SK-N-SH treated with all-trans-retinoic acid at 6 μM for 48 hours (cell line): ENCODE results near the gene MARS2.

Source experiments
- ARNTL ChIP-seq: fragments of 450-650 bp; formaldehyde crosslinking; IDR thresholded peaks from 2 replicates; pipeline ENCODE4 v1.5.0; 2020; ENCODE audit warnings: low read depth, mild to moderate bottlenecking, moderate library complexity, borderline replicate concordance
- BACH2 ChIP-seq: fragments of 250-450 bp; sonication (Bioruptor Pico); IDR thresholded peaks from 2 replicates; pipeline ENCODE4 v1.9.0; 2021; ENCODE audit warnings: mild to moderate bottlenecking, borderline replicate concordance
- ESRRG ChIP-seq: fragments of 250-450 bp; sonication (Bioruptor Pico); IDR thresholded peaks from 2 replicates; pipeline ENCODE4 v1.6.1; 2021; ENCODE audit warnings: mild to moderate bottlenecking
- PPARA ChIP-seq: fragments of 250-450 bp; sonication (Bioruptor Pico); IDR thresholded peaks from 2 replicates; pipeline ENCODE4 v1.5.0; 2020; ENCODE audit warnings: mild to moderate bottlenecking, borderline replicate concordance
- RARB ChIP-seq: fragments of 250-450 bp; sonication (Bioruptor Pico); IDR thresholded peaks from 2 replicates; pipeline ENCODE4 v1.8.0; 2021; ENCODE audit warnings: mild to moderate bottlenecking, moderate library complexity
- SNAI2 ChIP-seq: fragments of 250-450 bp; sonication (Bioruptor Pico); IDR thresholded peaks from 2 replicates; pipeline ENCODE4 v1.5.0; 2020; ENCODE audit warnings: mild to moderate bottlenecking, moderate library complexity
- TCF4 ChIP-seq: fragments of 250-450 bp; sonication (Bioruptor Pico); IDR thresholded peaks from 2 replicates; pipeline ENCODE4 v1.8.0; 2021; ENCODE audit warnings: mild to moderate bottlenecking, moderate library complexity, borderline replicate concordance
- ZFP3 ChIP-seq: fragments of 250-450 bp; sonication (Bioruptor Pico); IDR thresholded peaks from 2 replicates; pipeline ENCODE4 v1.5.0; 2020; ENCODE audit warnings: mild to moderate bottlenecking, moderate library complexity
- ZFP30 ChIP-seq: fragments of 450-650 bp; formaldehyde crosslinking; IDR thresholded peaks from 2 replicates; pipeline ENCODE4 v1.5.0; 2022; ENCODE audit warnings: mild to moderate bottlenecking, moderate library complexity
- ZNF565 ChIP-seq: fragments of 450-650 bp; formaldehyde crosslinking; conservative IDR thresholded peaks from 2 replicates; pipeline ENCODE4 v1.5.0; 2020; ENCODE audit warnings: low read depth, mild to moderate bottlenecking, moderate library complexity
- ZNF8 ChIP-seq: fragments of 450-650 bp; formaldehyde crosslinking; IDR thresholded peaks from 2 replicates; pipeline ENCODE4 v1.5.0; 2020; ENCODE audit warnings: mild to moderate bottlenecking, moderate library complexity
- TF ChIP-seq, protein P1 (sequence below): fragments of 250-450 bp; sonication (Bioruptor Pico); IDR thresholded peaks from 2 replicates; pipeline ENCODE4 v1.8.0; 2020; ENCODE audit warnings: mild to moderate bottlenecking, moderate library complexity, borderline replicate concordance
- TF ChIP-seq, protein P2 (sequence below): fragments of 250-450 bp; sonication (Bioruptor Pico); IDR thresholded peaks from 2 replicates; pipeline ENCODE4 v1.8.0; 2021; ENCODE audit warnings: low read depth, mild to moderate bottlenecking, moderate library complexity, borderline replicate concordance
- TF ChIP-seq, protein P3 (sequence below): fragments of 250-450 bp; sonication (Bioruptor Pico); IDR thresholded peaks from 2 replicates; pipeline ENCODE4 v1.5.1; 2020; ENCODE audit warnings: low read depth, mild to moderate bottlenecking, moderate library complexity

DNA sequence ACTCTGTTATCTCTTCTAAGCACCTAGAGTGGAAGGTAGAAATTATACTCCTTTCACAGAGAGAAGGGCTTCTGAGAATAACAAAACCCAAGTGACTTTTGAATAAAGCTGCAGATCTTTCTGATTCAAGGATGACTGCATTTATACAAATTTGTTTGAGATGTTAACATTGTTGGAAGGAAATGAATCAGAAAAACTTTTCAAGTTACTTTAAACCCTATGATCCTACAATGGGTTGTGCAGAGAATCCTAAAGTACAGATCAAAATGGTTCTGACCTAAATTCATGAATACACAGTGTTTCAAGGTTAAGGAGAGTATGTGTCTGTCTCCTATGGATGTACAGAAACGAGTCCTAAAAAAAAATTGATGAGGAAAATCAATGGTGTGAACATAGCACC is 31.6 kb upstream of the MARS2 start:
- no peak for TF ChIP-seq ZNF8 (CRISPR knock-in tag)
- TF ChIP-seq ESRRG (CRISPR knock-in tag) = no peak
- TF ChIP-seq, protein P1, sequence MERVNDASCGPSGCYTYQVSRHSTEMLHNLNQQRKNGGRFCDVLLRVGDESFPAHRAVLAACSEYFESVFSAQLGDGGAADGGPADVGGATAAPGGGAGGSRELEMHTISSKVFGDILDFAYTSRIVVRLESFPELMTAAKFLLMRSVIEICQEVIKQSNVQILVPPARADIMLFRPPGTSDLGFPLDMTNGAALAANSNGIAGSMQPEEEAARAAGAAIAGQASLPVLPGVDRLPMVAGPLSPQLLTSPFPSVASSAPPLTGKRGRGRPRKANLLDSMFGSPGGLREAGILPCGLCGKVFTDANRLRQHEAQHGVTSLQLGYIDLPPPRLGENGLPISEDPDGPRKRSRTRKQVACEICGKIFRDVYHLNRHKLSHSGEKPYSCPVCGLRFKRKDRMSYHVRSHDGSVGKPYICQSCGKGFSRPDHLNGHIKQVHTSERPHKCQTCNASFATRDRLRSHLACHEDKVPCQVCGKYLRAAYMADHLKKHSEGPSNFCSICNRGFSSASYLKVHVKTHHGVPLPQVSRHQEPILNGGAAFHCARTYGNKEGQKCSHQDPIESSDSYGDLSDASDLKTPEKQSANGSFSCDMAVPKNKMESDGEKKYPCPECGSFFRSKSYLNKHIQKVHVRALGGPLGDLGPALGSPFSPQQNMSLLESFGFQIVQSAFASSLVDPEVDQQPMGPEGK (CRISPR knock-in tag) = no peak
- no peak for TF ChIP-seq ZFP3 (CRISPR knock-in tag)
- TF ChIP-seq, protein P2, sequence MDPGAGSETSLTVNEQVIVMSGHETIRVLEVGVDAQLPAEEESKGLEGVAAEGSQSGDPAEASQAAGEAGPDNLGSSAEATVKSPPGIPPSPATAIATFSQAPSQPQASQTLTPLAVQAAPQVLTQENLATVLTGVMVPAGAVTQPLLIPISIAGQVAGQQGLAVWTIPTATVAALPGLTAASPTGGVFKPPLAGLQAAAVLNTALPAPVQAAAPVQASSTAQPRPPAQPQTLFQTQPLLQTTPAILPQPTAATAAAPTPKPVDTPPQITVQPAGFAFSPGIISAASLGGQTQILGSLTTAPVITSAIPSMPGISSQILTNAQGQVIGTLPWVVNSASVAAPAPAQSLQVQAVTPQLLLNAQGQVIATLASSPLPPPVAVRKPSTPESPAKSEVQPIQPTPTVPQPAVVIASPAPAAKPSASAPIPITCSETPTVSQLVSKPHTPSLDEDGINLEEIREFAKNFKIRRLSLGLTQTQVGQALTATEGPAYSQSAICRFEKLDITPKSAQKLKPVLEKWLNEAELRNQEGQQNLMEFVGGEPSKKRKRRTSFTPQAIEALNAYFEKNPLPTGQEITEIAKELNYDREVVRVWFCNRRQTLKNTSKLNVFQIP (CRISPR knock-in tag) = no peak
- no peak for TF ChIP-seq TCF4 (CRISPR knock-in tag)
- no peak for TF ChIP-seq ZNF565 (CRISPR knock-in tag)
- no peak for TF ChIP-seq RARB (CRISPR knock-in tag)
- TF ChIP-seq, protein P3, sequence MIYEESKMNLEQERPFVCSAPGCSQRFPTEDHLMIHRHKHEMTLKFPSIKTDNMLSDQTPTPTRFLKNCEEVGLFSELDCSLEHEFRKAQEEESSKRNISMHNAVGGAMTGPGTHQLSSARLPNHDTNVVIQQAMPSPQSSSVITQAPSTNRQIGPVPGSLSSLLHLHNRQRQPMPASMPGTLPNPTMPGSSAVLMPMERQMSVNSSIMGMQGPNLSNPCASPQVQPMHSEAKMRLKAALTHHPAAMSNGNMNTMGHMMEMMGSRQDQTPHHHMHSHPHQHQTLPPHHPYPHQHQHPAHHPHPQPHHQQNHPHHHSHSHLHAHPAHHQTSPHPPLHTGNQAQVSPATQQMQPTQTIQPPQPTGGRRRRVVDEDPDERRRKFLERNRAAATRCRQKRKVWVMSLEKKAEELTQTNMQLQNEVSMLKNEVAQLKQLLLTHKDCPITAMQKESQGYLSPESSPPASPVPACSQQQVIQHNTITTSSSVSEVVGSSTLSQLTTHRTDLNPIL (CRISPR knock-in tag) = no peak
- TF ChIP-seq PPARA (CRISPR knock-in tag) = no peak
- no peak for TF ChIP-seq ZFP30
- TF ChIP-seq BACH2 = no peak
- no peak for TF ChIP-seq ARNTL (CRISPR knock-in tag)
- no peak for TF ChIP-seq SNAI2 (CRISPR knock-in tag)
